Kidney epithelial cell (primary cell): Measurements from ENCODE around the gene SRGAP3. TPM values are rescaled to one million over a fixed set of nuclear protein-coding genes. Genes with fewer than 3 reads are reported as not detected.

Experiments
- DNase-seq: peaks from one replicate; pipeline ENCODE4 v3.0.0-alpha.2; 2010; ENCODE audit warnings: low read depth
- H3K27me3 ChIP-seq: 2 replicates; pipeline ENCODE4 v1.6.0; 2011; ENCODE audit warnings: low read length; ENCODE audit not compliant: control insufficient read depth, insufficient read depth
- H3K36me3 ChIP-seq: 2 replicates; pipeline ENCODE4 v1.5.1; 2011; ENCODE audit warnings: low read length; ENCODE audit not compliant: control insufficient read depth, insufficient read depth
- H3K4me3 ChIP-seq: 2 replicates; pipeline ENCODE4 v1.5.1; 2011; ENCODE audit warnings: low read depth, mild to moderate bottlenecking, control low read depth, low read length
- CTCF ChIP-seq: IDR thresholded peaks from 2 replicates; pipeline ENCODE4 v1.5.1; 2011; ENCODE audit warnings: mild to moderate bottlenecking, moderate library complexity, low read length, control low read depth, inconsistent platforms; ENCODE audit not compliant: insufficient read depth, poor library complexity, severe bottlenecking
- total RNA-seq: library from RNA; depleted of rRNA; stranded (reverse); fragments of >200 nt; gene quantifications from 2 replicates; pipeline ENCODE4 v1.2.3, GENCODE V29; 2015

SRGAP3 gene
- total RNA-seq, 1 donor from 2014 or later = 4.9 TPM

GRCh38 chr3:8978551-8978950 lies 270.9 kb downstream of the SRGAP3 start:
- H3K36me3 ChIP-seq = no peaks in the 10 kb centered on the region
- no peak for DNase-seq
- H3K27me3 ChIP-seq = no peaks in the 10 kb centered on the region
- no peak overlapping the region for H3K4me3 ChIP-seq
- no peak for TF ChIP-seq CTCF

GRCh38 chr3:8976540-8977182 lies 272.8 kb downstream of the SRGAP3 start:
- Histone ChIP-seq H3K27me3 (no peaks in the 10 kb centered on the region), H3K4me3 (no peak overlapping the region), H3K36me3 (no peaks in the 10 kb centered on the region)
- TF ChIP-seq CTCF = no peak
- DNase-seq = no peak

GRCh38 chr3:8975081-8976020 lies 274.1 kb downstream of the SRGAP3 start:
- no peaks in the 10 kb centered on the region for H3K27me3 ChIP-seq
- no peak for TF ChIP-seq CTCF

GRCh38 chr3:8974458-8974857 lies 275.0 kb downstream of the SRGAP3 start:
- TF ChIP-seq CTCF = no peak
- no peaks in the 10 kb centered on the region for H3K27me3 ChIP-seq
- H3K4me3 ChIP-seq = no peak overlapping the region
- H3K36me3 ChIP-seq = no peaks in the 10 kb centered on the region
- no peak for DNase-seq

More at GRCh38 chr3:8975081-8976020, 274.1 kb downstream of the SRGAP3 start:
- H3K36me3 ChIP-seq = no peaks in the 10 kb centered on the region
- H3K4me3 ChIP-seq = no peak overlapping the region
- DNase-seq = no peak

GRCh38 chr3:8972639-8973038 lies 276.8 kb downstream of the SRGAP3 start:
- no peak for TF ChIP-seq CTCF
- no peak overlapping the region for H3K4me3 ChIP-seq
- no peaks in the 10 kb centered on the region for H3K36me3 ChIP-seq
- DNase-seq = no peak
- H3K27me3 ChIP-seq = peaks cover 5% of the 10 kb centered on the region
